Sigmoid colon (tissue), 4 donors: ENCODE results near the gene NPHP4.

ENCODE experiments used
- EP300 ChIP-seq, 4 donors: sonication (generic); formaldehyde crosslinking; IDR thresholded peaks; one replicate each; pipeline ENCODE4 v1.6.1; 2017; ENCODE audit warnings: antibody characterized with exemption in 4 of 4
- POLR2A ChIP-seq, 2 donors: fragments of 450-650 bp; IDR thresholded peaks; one replicate each; pipeline ENCODE4 v1.6.1; 2016; ENCODE audit warnings: antibody characterized with exemption in 2 of 2, mild to moderate bottlenecking in 2 of 2, moderate library complexity in 2 of 2
- POLR2AphosphoS5 ChIP-seq, 4 donors: sonication (generic); formaldehyde crosslinking; IDR thresholded peaks; one replicate each; pipeline ENCODE4 v1.6.1; 2017; ENCODE audit warnings: antibody characterized with exemption in 4 of 4
- TF ChIP-seq, protein P1 (sequence below), 4 experiments: fragments of 450-650 bp in 3 of 4; fragments of 200-600 bp in 1 of 4; IDR thresholded peaks; one replicate each; pipeline ENCODE4 v1.5.1; 2016 to 2019; ENCODE audit warnings: antibody characterized with exemption in 4 of 4, mild to moderate bottlenecking in 3 of 4, moderate library complexity in 2 of 4

DNA sequence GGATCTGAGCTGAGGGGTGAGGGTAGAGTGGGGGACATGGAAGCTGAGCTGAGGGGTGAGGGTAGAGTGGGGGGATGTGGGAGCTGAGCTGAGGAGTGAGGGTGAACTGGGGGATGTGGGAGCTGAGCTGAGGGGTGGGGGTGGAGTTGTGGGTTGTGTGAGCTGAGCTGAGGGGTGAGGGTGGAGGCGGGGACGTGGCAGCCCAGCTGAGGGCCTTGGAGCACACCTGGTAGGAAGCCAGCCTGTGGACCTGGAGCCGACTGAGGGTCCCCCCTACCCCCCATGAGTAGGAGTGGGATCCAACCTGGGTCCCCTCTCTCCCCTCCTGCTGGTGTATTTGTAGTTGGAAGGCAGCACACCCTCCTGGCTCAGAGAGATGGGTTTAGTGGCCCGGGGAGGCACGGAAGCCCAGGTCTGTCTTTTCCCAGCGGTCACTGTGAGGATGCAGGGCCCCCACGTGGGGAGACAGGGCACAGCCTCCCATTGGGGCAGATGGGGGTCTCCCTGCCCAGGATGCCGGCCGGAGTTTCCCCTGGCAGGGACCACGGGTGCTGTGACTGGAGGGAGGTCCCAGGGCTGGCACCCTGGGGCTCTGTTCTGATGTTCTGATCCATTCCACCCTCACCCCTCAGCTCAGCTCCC, 13.2 kb upstream of the NPHP4 start:
- TF ChIP-seq POLR2A (IDR thresholded peaks at IDR 0.05) (no peak), EP300 (IDR thresholded peaks at IDR 0.05) (no peak), POLR2AphosphoS5 (IDR thresholded peaks at IDR 0.05) (no peak)
- TF ChIP-seq, protein P1, sequence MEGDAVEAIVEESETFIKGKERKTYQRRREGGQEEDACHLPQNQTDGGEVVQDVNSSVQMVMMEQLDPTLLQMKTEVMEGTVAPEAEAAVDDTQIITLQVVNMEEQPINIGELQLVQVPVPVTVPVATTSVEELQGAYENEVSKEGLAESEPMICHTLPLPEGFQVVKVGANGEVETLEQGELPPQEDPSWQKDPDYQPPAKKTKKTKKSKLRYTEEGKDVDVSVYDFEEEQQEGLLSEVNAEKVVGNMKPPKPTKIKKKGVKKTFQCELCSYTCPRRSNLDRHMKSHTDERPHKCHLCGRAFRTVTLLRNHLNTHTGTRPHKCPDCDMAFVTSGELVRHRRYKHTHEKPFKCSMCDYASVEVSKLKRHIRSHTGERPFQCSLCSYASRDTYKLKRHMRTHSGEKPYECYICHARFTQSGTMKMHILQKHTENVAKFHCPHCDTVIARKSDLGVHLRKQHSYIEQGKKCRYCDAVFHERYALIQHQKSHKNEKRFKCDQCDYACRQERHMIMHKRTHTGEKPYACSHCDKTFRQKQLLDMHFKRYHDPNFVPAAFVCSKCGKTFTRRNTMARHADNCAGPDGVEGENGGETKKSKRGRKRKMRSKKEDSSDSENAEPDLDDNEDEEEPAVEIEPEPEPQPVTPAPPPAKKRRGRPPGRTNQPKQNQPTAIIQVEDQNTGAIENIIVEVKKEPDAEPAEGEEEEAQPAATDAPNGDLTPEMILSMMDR (IDR thresholded peaks at IDR 0.05) = no peak
